Endodermal cell (in vitro differentiated cells): ENCODE measurements around the gene GTF2A1. TPM values are rescaled to one million over a fixed set of nuclear protein-coding genes. Genes with fewer than 3 reads are reported as not detected.

Experiments
- DNase-seq: peaks from one replicate; pipeline ENCODE4 v3.0.0-alpha.2; 2017
- H3K27ac ChIP-seq: 2 replicates; pipeline ENCODE4 v1.5.1; 2013; ENCODE audit warnings: mild to moderate bottlenecking, low read depth, low read length, moderate library complexity
- H3K27me3 ChIP-seq: 2 replicates; pipeline ENCODE4 v1.6.1; 2013; ENCODE audit warnings: mild to moderate bottlenecking, low read length, moderate library complexity; ENCODE audit not compliant: insufficient read depth, control insufficient read depth, poor library complexity, severe bottlenecking
- H3K36me3 ChIP-seq: 2 replicates; pipeline ENCODE4 v1.7.0; 2013; ENCODE audit warnings: mild to moderate bottlenecking, low read length, moderate library complexity; ENCODE audit not compliant: control insufficient read depth, insufficient read depth
- H3K4me1 ChIP-seq: one replicate; pipeline ENCODE4 v1.7.0; 2013; ENCODE audit warnings: low read length; ENCODE audit not compliant: control insufficient read depth, insufficient read depth
- H3K4me3 ChIP-seq: 2 replicates; pipeline ENCODE4 v1.5.1; 2013; ENCODE audit warnings: mild to moderate bottlenecking, low read length, moderate library complexity
- H3K9ac ChIP-seq: 2 replicates; pipeline ENCODE4 v1.6.1; 2013; ENCODE audit warnings: mild to moderate bottlenecking, low read length, moderate library complexity; ENCODE audit not compliant: poor library complexity, severe bottlenecking; ENCODE audit errors: extremely low read depth
- H3K9me3 ChIP-seq: 2 replicates; pipeline ENCODE4 v1.6.1; 2013; ENCODE audit warnings: mild to moderate bottlenecking, low read length, moderate library complexity; ENCODE audit not compliant: control insufficient read depth
- H3K27ac Mint-ChIP-seq: 2 replicates; pipeline ENCODE4 v1.8.0; 2020; ENCODE audit warnings: mixed read lengths
- H3K27me3 Mint-ChIP-seq: 2 replicates; pipeline ENCODE4 v1.8.0; 2021; ENCODE audit warnings: mild to moderate bottlenecking, mixed read lengths; ENCODE audit not compliant: insufficient read depth
- H3K36me3 Mint-ChIP-seq: 2 replicates; pipeline ENCODE4 v1.8.0; 2020; ENCODE audit warnings: low read depth, mixed read lengths
- H3K4me1 Mint-ChIP-seq: 2 replicates; pipeline ENCODE4 v1.8.0; 2020; ENCODE audit warnings: mixed read lengths
- H3K4me3 Mint-ChIP-seq: 2 replicates; pipeline ENCODE4 v1.8.0; 2020; ENCODE audit warnings: mild to moderate bottlenecking, moderate library complexity, mixed read lengths
- H3K9me3 Mint-ChIP-seq: 2 replicates; pipeline ENCODE4 v1.8.0; 2020; ENCODE audit warnings: mild to moderate bottlenecking, mixed read lengths
- CTCF ChIP-seq: fragments of 200-600 bp; sonication (generic); conservative IDR thresholded peaks from 2 replicates; pipeline ENCODE4 v1.5.0; 2021; ENCODE audit warnings: antibody characterized with exemption, mild to moderate bottlenecking
- WGBS, 2 experiments: methylation state at CpG; one replicate each; pipeline versions ENCODE4 v1.1.5 to v1.1.7; 2013; ENCODE audit warnings: missing lambda C conversion rate in 2 of 2, mixed read lengths in 1 of 2; ENCODE audit not compliant: insufficient coverage in 1 of 2, insufficient read length in 1 of 2; 5-methylcytosine and 5-hydroxymethylcytosine counted together
- total RNA-seq, 2 donors: library from RNA; stranded (reverse); fragmentation: NEBNext Ultra II Directional in 1 of 2; extraction: Animal tissue kit (Norgen Biotek cat#: 25700) in 1 of 2; gene quantifications; 2 replicates in 1 of 2; 3 replicates in 1 of 2; pipeline ENCODE4 v1.2.1, GENCODE V29; 2021

Gene GTF2A1
- total RNA-seq, 2 donors from 2014 or later, result 34.3 to 34.4 TPM

- Mint-ChIP-seq H3K4me1 (peaks cover 12% of the 10 kb centered on the region), H3K27me3 (peaks cover 4% of the 10 kb centered on the region), H3K27ac (peak overlapping the region; percentile 98), H3K4me3 (peak overlapping the region; percentile 88), H3K9me3 (no peaks in the 10 kb centered on the region), H3K36me3 (peaks cover 3% of the 10 kb centered on the region)
- H3K27me3 ChIP-seq, result no peaks in the 10 kb centered on the region
- peak overlapping the region; percentile 84 for H3K9ac ChIP-seq
- peak overlapping the region; percentile 80 for H3K4me3 ChIP-seq
- no peaks in the 10 kb centered on the region for H3K36me3 ChIP-seq
- no peaks in the 10 kb centered on the region for H3K9me3 ChIP-seq
- WGBS, 2 experiments, result 76 to 100% methylated on average over 1 to 10 of the region's 10 CpGs
- TF ChIP-seq CTCF, result no peak
- H3K4me1 ChIP-seq, result no peaks in the 10 kb centered on the region
- no peak for DNase-seq
- H3K27ac ChIP-seq, result peak overlapping the region; percentile 91
Observed at GRCh38 chr14:81169711-81170103, 51.1 kb downstream of the GTF2A1 start.

DNA sequence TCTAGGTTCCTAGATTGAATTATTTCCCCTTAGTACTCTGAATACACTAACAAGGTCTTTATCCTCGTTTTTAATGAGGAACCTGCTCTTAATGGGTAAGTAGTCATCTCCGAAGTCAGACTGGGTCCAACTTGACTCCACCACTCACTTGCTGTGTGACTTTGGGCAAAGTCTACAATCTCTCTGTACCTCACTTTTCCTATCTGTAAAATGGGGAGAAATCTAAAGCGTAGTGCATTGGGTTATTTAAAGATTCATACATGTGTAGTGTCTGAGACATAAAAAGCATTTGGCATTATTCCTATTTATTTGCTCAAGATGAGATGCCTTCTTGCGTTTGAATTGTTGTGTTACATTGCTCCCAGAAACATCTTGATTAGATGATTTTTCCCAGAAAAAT, 51.5 kb downstream of the GTF2A1 start:
- Histone ChIP-seq H3K27ac (no peak overlapping the region), H3K4me1 (no peaks in the 10 kb centered on the region), H3K36me3 (no peaks in the 10 kb centered on the region), H3K4me3 (peak overlapping the region; percentile 80), H3K9ac (no peak overlapping the region), H3K27me3 (no peaks in the 10 kb centered on the region), H3K9me3 (no peaks in the 10 kb centered on the region)
- H3K4me1 Mint-ChIP-seq, result peaks cover 13% of the 10 kb centered on the region
- peak overlapping the region; percentile 88 for H3K4me3 Mint-ChIP-seq
- H3K9me3 Mint-ChIP-seq, result no peaks in the 10 kb centered on the region
- H3K27me3 Mint-ChIP-seq, result peaks cover 4% of the 10 kb centered on the region
- peak overlapping the region; percentile 98 for H3K27ac Mint-ChIP-seq
- DNase-seq, result no peak
- WGBS, 2 experiments, result 76 to 85% methylated on average over 2 to 4 of the region's 4 CpGs
- peaks cover 1% of the 10 kb centered on the region for H3K36me3 Mint-ChIP-seq
- TF ChIP-seq CTCF, result no peak

DNA sequence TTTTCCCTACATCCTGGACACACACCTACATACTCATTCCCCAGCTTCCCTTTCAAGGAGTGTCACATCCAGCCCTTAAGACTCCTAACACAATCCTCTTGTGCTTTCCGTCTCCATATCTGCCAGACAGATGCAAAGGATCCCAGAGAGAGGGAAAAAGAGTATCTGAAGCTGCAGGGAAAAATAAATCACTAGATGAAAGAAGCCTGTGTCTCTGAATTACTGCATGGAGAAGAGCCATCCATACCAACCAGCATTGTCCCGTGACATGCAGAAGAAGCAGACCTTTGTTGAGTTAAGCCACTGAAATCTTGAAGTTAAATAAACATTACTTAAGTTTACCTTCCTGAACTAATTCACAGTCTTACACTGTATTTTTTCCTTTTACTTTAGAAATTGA, 54.6 kb downstream of the GTF2A1 start:
- DNase-seq, result no peak
- Mint-ChIP-seq H3K27me3 (peaks cover 4% of the 10 kb centered on the region), H3K9me3 (no peaks in the 10 kb centered on the region), H3K4me1 (peaks cover 14% of the 10 kb centered on the region), H3K27ac (no peak overlapping the region), H3K4me3 (no peak overlapping the region), H3K36me3 (no peaks in the 10 kb centered on the region)
- H3K36me3 ChIP-seq, result no peaks in the 10 kb centered on the region
- no peak for TF ChIP-seq CTCF
- no peaks in the 10 kb centered on the region for H3K27me3 ChIP-seq
- no peak overlapping the region for H3K9ac ChIP-seq
- 82 to 100% methylated on average over 1 to 2 of the region's 2 CpGs for WGBS, 2 experiments
- no peaks in the 10 kb centered on the region for H3K4me1 ChIP-seq
- no peaks in the 10 kb centered on the region for H3K9me3 ChIP-seq
- no peak overlapping the region for H3K27ac ChIP-seq
- no peak overlapping the region for H3K4me3 ChIP-seq
